ENCODE results near the gene BFSP1.

DNA sequence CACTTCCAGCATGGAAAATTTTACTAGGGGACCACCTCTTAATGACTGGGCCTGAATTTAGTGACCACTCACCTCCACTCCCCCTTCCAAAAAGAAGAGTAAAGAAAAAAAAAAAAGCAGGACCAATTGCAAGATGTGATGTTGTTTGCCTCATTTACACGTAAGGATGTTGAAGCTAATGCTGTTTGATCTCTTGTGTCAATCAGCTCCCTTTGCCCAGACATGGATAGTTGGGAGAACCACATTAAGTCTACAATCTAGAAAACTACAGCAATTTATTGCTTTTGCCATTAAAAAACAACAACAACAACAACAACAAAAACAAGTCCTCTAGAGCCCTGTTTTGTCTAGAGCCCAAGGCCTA is 27.7 kb upstream of the BFSP1 start:
- TF ChIP-seq, protein P1, sequence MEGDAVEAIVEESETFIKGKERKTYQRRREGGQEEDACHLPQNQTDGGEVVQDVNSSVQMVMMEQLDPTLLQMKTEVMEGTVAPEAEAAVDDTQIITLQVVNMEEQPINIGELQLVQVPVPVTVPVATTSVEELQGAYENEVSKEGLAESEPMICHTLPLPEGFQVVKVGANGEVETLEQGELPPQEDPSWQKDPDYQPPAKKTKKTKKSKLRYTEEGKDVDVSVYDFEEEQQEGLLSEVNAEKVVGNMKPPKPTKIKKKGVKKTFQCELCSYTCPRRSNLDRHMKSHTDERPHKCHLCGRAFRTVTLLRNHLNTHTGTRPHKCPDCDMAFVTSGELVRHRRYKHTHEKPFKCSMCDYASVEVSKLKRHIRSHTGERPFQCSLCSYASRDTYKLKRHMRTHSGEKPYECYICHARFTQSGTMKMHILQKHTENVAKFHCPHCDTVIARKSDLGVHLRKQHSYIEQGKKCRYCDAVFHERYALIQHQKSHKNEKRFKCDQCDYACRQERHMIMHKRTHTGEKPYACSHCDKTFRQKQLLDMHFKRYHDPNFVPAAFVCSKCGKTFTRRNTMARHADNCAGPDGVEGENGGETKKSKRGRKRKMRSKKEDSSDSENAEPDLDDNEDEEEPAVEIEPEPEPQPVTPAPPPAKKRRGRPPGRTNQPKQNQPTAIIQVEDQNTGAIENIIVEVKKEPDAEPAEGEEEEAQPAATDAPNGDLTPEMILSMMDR (IDR thresholded peaks at IDR 0.05): no peak
- no peak for TF ChIP-seq POLR2A (IDR thresholded peaks at IDR 0.05)
- no peak for TF ChIP-seq EP300 (IDR thresholded peaks at IDR 0.05; ENCODE audit: low read depth)
